ENCODE results near the gene ST3GAL3. TPM values are rescaled to one million over a fixed set of nuclear protein-coding genes. Genes with fewer than 3 reads are reported as not detected.

ST3GAL3 gene
- total and polyA plus RNA-seq, 8 donors: 5.6 to 11.4 (median 8.6) TPM

DNA sequence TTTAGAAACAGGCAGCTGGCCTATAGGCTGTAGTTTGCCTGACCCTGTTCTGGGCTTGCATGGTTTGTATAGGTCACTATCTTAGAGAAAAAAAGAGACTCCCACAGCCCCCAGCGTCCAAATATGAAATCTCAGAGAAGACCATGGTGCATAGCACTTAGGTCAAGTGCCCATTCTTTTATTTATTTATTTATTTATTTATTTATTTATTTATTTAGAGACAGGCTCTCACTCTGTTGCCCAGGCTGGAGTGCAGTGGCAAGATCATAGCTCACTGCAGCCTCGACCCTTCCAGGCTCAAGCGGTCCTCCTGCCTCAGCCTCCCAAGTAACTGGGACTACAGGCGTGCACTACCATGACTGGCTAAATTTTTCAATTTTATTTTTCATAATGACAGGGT lies 175.4 kb downstream of the ST3GAL3 start:
- FAIRE-seq (no peak), ATAC-seq (no peak)
- 89 to 90% methylated on average over 4 of the region's 4 CpGs for WGBS, 2 donors

GRCh38 chr1:43883321-43883720 lies 176.0 kb downstream of the ST3GAL3 start:
- Histone ChIP-seq H3K27ac (no peak overlapping the region), H3K4me3 (no peak overlapping the region), H3K27me3 (no peaks in the 10 kb centered on the region), H3K9me3 (no peaks in the 10 kb centered on the region), H3K4me1 (no peaks in the 10 kb centered on the region), H3K36me3 (no peaks in the 10 kb centered on the region)
- no peak for TF ChIP-seq CTCF (IDR thresholded peaks at IDR 0.05)
- ATAC-seq (no peak), DNase-seq (no peak), FAIRE-seq (no peak)
- intact Hi-C loops (cut with DNase I): no loop called here
- WGBS, 2 donors: 91 to 93% methylated on average over 4 of the region's 4 CpGs

More for the DNA sequence above, 175.4 kb downstream of the ST3GAL3 start:
- intact Hi-C loops (cut with DNase I): no loop called here
- no peak for TF ChIP-seq CTCF (IDR thresholded peaks at IDR 0.05)
- H3K36me3 ChIP-seq: no peaks in the 10 kb centered on the region
- H3K9me3 ChIP-seq: no peaks in the 10 kb centered on the region
- H3K27me3 ChIP-seq: no peaks in the 10 kb centered on the region
- no peak for DNase-seq
- H3K4me3 ChIP-seq: no peak overlapping the region
- no peaks in the 10 kb centered on the region for H3K4me1 ChIP-seq
- H3K27ac ChIP-seq: no peak overlapping the region

GRCh38 chr1:43885279-43885801 lies 178.0 kb downstream of the ST3GAL3 start:
- H3K27me3 ChIP-seq: no peaks in the 10 kb centered on the region
- peak in 1 of 4 donors; percentile 23 for ATAC-seq
- H3K9me3 ChIP-seq: no peaks in the 10 kb centered on the region
- H3K4me3 ChIP-seq: no peak overlapping the region
- WGBS, 2 donors: 92 to 93% methylated on average over 12 of the region's 12 CpGs
- DNase-seq: no peak
- intact Hi-C loops (cut with DNase I): loop anchor here in 1 of 3 donors (2.0 kb wide), 1 partner anchor 49 kb away; no protein-coding TSS in a partner anchor
- no peak overlapping the region for H3K27ac ChIP-seq
- FAIRE-seq: no peak
- no peak for TF ChIP-seq CTCF (IDR thresholded peaks at IDR 0.05)
- H3K36me3 ChIP-seq: no peaks in the 10 kb centered on the region
- no peaks in the 10 kb centered on the region for H3K4me1 ChIP-seq

GRCh38 chr1:43887748-43888147 lies 180.4 kb downstream of the ST3GAL3 start:
- H3K36me3 ChIP-seq: no peaks in the 10 kb centered on the region
- FAIRE-seq (no peak), ATAC-seq (no peak), DNase-seq (no peak)
- no peaks in the 10 kb centered on the region for H3K9me3 ChIP-seq
- H3K4me1 ChIP-seq: no peaks in the 10 kb centered on the region
- H3K4me3 ChIP-seq: no peak overlapping the region
- TF ChIP-seq CTCF (IDR thresholded peaks at IDR 0.05): no peak
- H3K27me3 ChIP-seq: no peaks in the 10 kb centered on the region
- no peak overlapping the region for H3K27ac ChIP-seq
- intact Hi-C loops (cut with DNase I): no loop called here

- FAIRE-seq (no peak), DNase-seq (no peak), ATAC-seq (no peak)
- Histone ChIP-seq H3K4me1 (no peaks in the 10 kb centered on the region), H3K9me3 (no peaks in the 10 kb centered on the region), H3K4me3 (no peak overlapping the region), H3K27me3 (no peaks in the 10 kb centered on the region), H3K36me3 (no peaks in the 10 kb centered on the region), H3K27ac (no peak overlapping the region)
- no peak for TF ChIP-seq CTCF (IDR thresholded peaks at IDR 0.05)
- intact Hi-C loops (cut with DNase I): no loop called here
- 90 to 99% methylated on average over 5 of the region's 5 CpGs for WGBS, 2 donors
These were observed 183.5 kb downstream of the ST3GAL3 start for GRCh38 chr1:43890815-43891214.
